VCaP (cell line): ENCODE measurements around the gene FAHD2A.

Experiments used
- H3K27ac ChIP-seq: fragments of 450-650 bp; 2 replicates; pipeline ENCODE4 v1.5.1; 2017
- CTCF ChIP-seq: fragments of 450-650 bp; conservative IDR thresholded peaks from 2 replicates; pipeline ENCODE4 v1.5.1; 2017; ENCODE audit warnings: mild to moderate bottlenecking, moderate library complexity

The FAHD2A gene

GRCh38 chr2:95388856-95389244 is 13.7 kb upstream of the FAHD2A start:
- H3K27ac ChIP-seq, result no peak overlapping the region
- TF ChIP-seq CTCF, result no peak

DNA sequence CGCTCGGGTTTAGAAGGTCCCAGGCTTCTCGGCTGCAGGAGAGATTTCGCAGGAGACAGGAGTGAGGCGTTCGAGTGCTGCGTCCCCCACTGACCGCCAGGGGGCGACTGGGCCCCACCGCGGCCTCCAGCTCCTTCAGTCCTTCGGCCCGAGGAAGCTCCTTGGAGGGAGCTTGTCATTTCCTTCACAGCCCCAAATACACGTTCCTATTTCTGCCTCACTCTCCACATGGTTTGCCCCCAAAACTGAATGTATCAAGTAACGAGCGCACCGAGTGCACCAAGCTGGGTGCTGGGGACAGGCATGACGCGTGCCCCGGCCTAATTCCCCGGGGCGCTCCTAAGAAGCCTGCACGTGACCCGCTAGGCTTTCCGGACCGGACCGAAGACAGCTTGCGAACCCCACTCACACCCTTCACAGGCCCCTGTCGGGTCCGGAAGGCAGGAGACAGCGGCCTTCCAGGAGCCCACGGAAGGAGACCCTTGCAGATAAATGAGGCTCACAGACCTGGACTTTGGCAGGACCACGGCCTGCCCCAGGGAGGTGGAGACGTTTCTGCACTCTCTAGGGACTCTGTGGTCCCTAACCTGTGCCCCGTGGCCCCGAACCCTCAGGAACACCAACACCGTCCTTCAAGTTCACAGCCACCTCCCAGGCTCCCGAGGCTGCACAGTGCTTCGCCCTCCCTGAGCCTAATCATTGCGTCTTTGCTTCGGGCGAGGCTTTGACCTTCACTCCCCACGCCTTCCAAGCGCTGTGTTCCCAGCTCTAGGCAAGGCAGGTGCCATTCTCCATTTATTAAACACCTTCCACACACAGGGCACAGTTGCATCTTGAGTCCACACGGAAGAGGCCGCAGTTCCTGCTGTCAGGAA is 13.0 kb upstream of the FAHD2A start:
- no peak overlapping the region for H3K27ac ChIP-seq
- peak; percentile 81 for TF ChIP-seq CTCF

DNA sequence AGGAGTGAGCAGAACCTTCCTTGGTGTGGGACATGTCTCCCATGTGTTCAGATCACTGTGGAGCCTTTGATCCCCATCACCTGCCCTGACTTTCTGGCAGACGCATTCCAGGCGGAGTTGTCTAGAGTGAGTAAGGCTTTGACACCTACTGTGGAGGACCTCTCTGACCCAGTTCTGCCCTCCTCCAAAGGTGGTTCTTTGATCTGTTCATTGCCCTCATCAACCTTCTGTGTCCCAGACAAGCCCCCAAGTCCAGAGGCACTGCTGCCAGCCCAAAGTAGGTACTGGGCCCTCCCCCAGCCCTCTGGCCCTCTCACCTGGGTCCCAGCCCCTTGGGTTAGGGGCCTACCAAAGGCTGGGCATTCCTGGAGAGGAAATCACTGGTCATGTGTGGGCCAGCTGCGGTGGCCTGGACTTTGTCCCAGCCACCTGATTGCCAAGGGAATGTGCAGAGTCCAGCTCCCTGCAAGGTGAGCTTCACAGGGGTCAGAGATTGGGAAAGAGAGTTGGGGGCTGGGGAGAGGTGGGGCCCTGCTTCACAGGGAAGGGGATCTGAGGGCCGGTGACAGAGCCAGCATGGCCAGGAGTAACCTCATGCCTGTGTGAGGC is 12.1 kb upstream of the FAHD2A start:
- H3K27ac ChIP-seq, result no peak overlapping the region
- no peak for TF ChIP-seq CTCF

DNA sequence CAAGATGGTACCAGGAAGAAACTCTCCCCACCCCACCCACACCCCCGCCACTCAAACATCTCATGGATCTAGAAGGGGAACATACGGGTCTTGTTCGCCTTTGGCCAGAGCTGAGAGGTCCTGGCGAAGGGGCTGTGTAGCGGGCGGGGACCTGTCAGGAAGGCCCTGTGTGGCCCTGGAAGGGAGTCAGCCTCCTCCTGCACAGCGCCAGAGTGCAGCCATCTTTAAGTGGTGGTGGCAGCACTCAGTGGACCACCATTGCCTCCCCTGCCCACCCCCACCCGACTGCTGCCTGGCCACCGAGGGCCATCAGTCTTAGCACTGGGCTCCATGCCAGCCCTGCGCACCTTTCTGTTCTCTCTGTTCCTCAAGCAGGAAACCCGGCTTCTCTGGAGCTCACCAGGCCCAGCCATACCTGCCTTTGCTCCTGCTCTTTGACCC is 11.6 kb upstream of the FAHD2A start:
- H3K27ac ChIP-seq, result no peak overlapping the region
- no peak for TF ChIP-seq CTCF

GRCh38 chr2:95391641-95392310 is 10.7 kb upstream of the FAHD2A start:
- no peak overlapping the region for H3K27ac ChIP-seq
- TF ChIP-seq CTCF, result no peak

DNA sequence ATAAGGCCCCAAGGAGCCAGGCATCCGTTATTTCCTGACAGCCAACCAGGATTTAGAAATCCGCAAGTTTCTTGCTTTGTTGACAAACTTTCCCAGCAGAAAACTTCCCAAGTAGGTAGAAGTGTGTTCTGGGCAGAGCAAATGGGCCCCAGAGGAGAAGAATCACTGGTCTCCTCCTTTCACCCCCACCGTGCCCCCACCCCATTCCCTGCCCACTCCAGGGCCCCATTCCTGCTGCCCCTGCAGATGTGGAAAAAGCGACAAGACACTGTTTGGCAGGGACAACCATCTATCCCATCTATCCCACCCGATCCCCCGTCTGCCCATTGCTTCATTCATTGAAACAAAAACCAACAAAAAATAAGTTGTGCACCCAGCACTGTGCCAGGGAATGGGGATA is 10.2 kb upstream of the FAHD2A start:
- TF ChIP-seq CTCF, result no peak
- no peak overlapping the region for H3K27ac ChIP-seq

- no peak overlapping the region for H3K27ac ChIP-seq
- TF ChIP-seq CTCF, result no peak
Observed at GRCh38 chr2:95392730-95393455, 9.6 kb upstream of the FAHD2A start.
